Measurements from ENCODE around the gene WFIKKN1. TPM values are rescaled to one million over a fixed set of nuclear protein-coding genes. Genes with fewer than 3 reads are reported as not detected.

Gene WFIKKN1
- total RNA-seq, 2 donors from 2014 or later, result 0.80 to 1.1 TPM

GRCh38 chr16:671353-672131 lies 40.8 kb downstream of the WFIKKN1 start:
- H3K9ac ChIP-seq (ENCODE audit: low read depth in 2 of 2, low read length in 2 of 2), result no peak overlapping the region
- H3K36me3 ChIP-seq, result peaks cover 23% of the 10 kb centered on the region

GRCh38 chr16:672371-672770 lies 41.6 kb downstream of the WFIKKN1 start:
- Histone ChIP-seq H3K4me1 (peaks cover 19% of the 10 kb centered on the region), H3K36me3 (peaks cover 23% of the 10 kb centered on the region)

More at GRCh38 chr16:671353-672131, 40.8 kb downstream of the WFIKKN1 start:
- Histone ChIP-seq H3K27ac (no peak overlapping the region), H3K27me3 (no peaks in the 10 kb centered on the region), H3K4me3 (no peak overlapping the region), H3K9me3 (no peaks in the 10 kb centered on the region), H3K4me1 (peaks cover 19% of the 10 kb centered on the region)
- intact Hi-C loops (cut with DNase I), result no loop called here
- no peak for TF ChIP-seq CTCF (IDR thresholded peaks at IDR 0.05)
- DNase-seq, result no peak

GRCh38 chr16:672851-673250 lies 42.1 kb downstream of the WFIKKN1 start:
- H3K36me3 ChIP-seq, result peaks cover 23% of the 10 kb centered on the region
- H3K4me1 ChIP-seq, result peaks cover 19% of the 10 kb centered on the region
- H3K27ac ChIP-seq, result no peak overlapping the region
- no peak for DNase-seq
- no peaks in the 10 kb centered on the region for H3K9me3 ChIP-seq
- H3K4me3 ChIP-seq, result no peak overlapping the region
- no peak for TF ChIP-seq CTCF (IDR thresholded peaks at IDR 0.05)
- intact Hi-C loops (cut with DNase I), result no loop called here
- H3K27me3 ChIP-seq, result no peaks in the 10 kb centered on the region
- H3K9ac ChIP-seq (ENCODE audit: low read depth in 2 of 2, low read length in 2 of 2), result no peak overlapping the region

More at GRCh38 chr16:672371-672770, 41.6 kb downstream of the WFIKKN1 start:
- TF ChIP-seq CTCF (IDR thresholded peaks at IDR 0.05), result no peak
- intact Hi-C loops (cut with DNase I), result no loop called here
- Histone ChIP-seq H3K4me3 (no peak overlapping the region), H3K27me3 (no peaks in the 10 kb centered on the region), H3K9ac (ENCODE audit: low read depth in 2 of 2, low read length in 2 of 2) (no peak overlapping the region), H3K27ac (no peak overlapping the region), H3K9me3 (no peaks in the 10 kb centered on the region)
- no peak for DNase-seq

DNA sequence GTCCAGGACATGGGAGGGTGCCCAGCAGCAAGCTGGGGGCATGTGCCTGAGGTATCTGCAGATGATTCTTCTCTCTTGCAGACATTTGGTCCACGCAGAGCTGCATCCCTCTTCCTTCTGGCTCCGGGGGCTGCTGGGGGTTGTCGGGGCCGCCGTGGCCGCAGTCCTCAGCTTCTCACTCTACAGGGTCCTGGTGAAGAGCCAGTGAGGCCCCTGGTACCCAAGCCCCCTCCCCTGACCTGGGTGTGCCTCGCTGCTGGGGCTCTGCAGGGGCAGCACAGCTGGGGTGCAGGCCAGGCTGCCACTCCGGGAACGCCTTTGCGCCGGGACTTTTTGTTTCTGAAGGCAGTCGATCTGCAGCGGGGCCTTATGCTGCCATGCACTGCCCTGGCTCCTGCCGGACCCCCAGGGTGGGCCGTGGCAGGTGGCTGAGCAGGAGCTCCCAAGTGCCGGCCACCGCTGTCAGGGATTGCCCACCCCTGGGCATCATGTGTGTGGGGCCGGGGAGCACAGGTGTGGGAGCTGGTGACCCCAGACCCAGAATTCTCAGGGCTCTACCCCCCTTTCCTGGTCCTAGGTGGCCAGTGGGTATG lies 42.7 kb downstream of the WFIKKN1 start:
- H3K9me3 ChIP-seq, result no peaks in the 10 kb centered on the region
- no peak overlapping the region for H3K27ac ChIP-seq
- DNase-seq, result no peak
- no peaks in the 10 kb centered on the region for H3K27me3 ChIP-seq
- peaks cover 19% of the 10 kb centered on the region for H3K4me1 ChIP-seq
- intact Hi-C loops (cut with DNase I), result no loop called here
- no peak overlapping the region for H3K9ac ChIP-seq (ENCODE audit: low read depth in 2 of 2, low read length in 2 of 2)
- no peak for TF ChIP-seq CTCF (IDR thresholded peaks at IDR 0.05)
- peaks cover 23% of the 10 kb centered on the region for H3K36me3 ChIP-seq
- no peak overlapping the region for H3K4me3 ChIP-seq

- intact Hi-C loops (cut with DNase I), result no loop called here
- H3K9ac ChIP-seq (ENCODE audit: low read depth in 2 of 2, low read length in 2 of 2), result no peak overlapping the region
- H3K36me3 ChIP-seq, result peaks cover 23% of the 10 kb centered on the region
- no peak for TF ChIP-seq CTCF (IDR thresholded peaks at IDR 0.05)
- H3K27ac ChIP-seq, result no peak overlapping the region
- DNase-seq, result no peak
- no peaks in the 10 kb centered on the region for H3K27me3 ChIP-seq
- H3K4me1 ChIP-seq, result peaks cover 17% of the 10 kb centered on the region
- H3K4me3 ChIP-seq, result no peak overlapping the region
- H3K9me3 ChIP-seq, result no peaks in the 10 kb centered on the region
These were observed 43.6 kb downstream of the WFIKKN1 start for GRCh38 chr16:674214-674881.

Data from colonic mucosa (tissue), 4 donors.